ENCODE data around the gene DTX3L. TPM values are rescaled to one million over a fixed set of nuclear protein-coding genes. Genes with fewer than 3 reads are reported as not detected.

DTX3L gene
- total RNA-seq, 1 donor from 2014 or later: 17.3 TPM

GRCh38 chr3:122612696-122613095, 48.6 kb downstream of the DTX3L start:
- no peak for TF ChIP-seq CTCF (conservative IDR thresholded peaks at IDR 0.05)
- no peak overlapping the region for H3K4me3 Mint-ChIP-seq
- no peak overlapping the region for H3K27ac Mint-ChIP-seq
- DNase-seq (ENCODE audit: extremely low spot score, unreplicated experiment): no peak
- H3K27me3 Mint-ChIP-seq: peaks cover 4% of the 10 kb centered on the region
- no peaks in the 10 kb centered on the region for H3K4me1 Mint-ChIP-seq (ENCODE audit: unreplicated experiment)
- H3K36me3 Mint-ChIP-seq: no peaks in the 10 kb centered on the region
- H3K9me3 Mint-ChIP-seq: no peaks in the 10 kb centered on the region

DNA sequence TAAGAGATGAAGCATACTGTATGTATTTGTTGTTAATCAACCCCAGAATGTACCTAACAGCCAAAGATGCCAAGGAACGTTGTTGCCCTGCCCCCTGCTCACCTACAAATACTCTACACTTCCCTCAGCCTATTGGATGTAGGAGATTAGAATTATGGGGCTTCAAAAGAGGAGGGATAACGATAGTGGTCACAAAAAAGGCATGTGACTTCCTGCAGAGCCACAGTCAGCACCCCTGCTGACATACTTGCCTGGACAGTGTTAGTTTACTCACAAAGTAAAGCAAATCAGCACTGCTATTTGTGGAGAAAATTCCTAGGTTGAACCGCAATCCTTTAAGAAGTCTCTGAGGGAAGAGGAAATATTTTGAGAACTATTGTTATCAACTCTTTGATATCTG, 51.2 kb downstream of the DTX3L start:
- no peak overlapping the region for H3K27ac Mint-ChIP-seq

DNA sequence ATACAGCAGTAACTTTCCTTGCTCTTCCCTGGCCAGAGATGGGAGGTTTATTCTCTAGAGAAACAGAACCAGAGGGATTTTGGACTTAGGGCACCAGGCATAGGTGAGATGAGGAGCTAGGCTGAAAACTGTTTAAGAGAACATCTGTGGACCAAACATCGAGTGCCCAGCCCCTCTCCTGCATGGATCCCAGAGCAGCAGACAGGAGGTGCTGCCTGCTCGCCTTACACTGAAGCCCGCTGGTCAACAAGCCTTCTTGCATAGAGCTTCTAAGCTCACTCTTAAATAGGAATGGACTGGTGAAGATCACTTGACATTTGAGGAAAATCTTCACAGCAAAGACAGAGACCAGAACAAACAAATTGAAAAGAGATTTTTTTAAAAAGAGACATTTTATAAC, 54.5 kb downstream of the DTX3L start:
- Mint-ChIP-seq H3K9me3 (no peaks in the 10 kb centered on the region), H3K27me3 (peaks cover 30% of the 10 kb centered on the region), H3K4me1 (ENCODE audit: unreplicated experiment) (no peaks in the 10 kb centered on the region), H3K4me3 (no peak overlapping the region), H3K27ac (no peak overlapping the region), H3K36me3 (no peaks in the 10 kb centered on the region)
- TF ChIP-seq CTCF (conservative IDR thresholded peaks at IDR 0.05): no peak
- no peak for DNase-seq (ENCODE audit: extremely low spot score, unreplicated experiment)

More for the DNA sequence above, 51.2 kb downstream of the DTX3L start:
- TF ChIP-seq CTCF (conservative IDR thresholded peaks at IDR 0.05): no peak
- DNase-seq (ENCODE audit: extremely low spot score, unreplicated experiment): no peak
- Mint-ChIP-seq H3K36me3 (no peaks in the 10 kb centered on the region), H3K27me3 (peaks cover 14% of the 10 kb centered on the region), H3K4me3 (no peak overlapping the region), H3K9me3 (no peaks in the 10 kb centered on the region), H3K4me1 (ENCODE audit: unreplicated experiment) (no peaks in the 10 kb centered on the region)

DNA sequence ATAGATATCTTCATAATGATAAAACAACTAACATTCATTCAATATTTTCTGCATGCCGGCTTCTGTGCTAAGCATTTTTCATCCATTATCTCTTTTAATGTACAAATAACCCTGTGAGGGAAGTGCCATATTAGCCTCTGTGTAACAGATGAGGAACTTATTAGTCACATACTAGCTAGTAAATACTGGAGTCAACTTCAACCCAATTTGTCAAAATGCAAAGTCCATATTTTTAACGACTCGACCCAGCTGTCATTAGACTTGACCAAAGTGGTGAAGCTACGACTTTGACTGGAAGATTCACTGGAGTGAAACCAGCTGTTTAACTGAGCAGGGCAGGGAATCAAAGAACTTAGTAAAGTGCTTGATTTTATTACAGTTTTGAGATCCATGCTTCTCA, 54.9 kb downstream of the DTX3L start:
- Mint-ChIP-seq H3K36me3 (no peaks in the 10 kb centered on the region), H3K9me3 (no peaks in the 10 kb centered on the region), H3K4me1 (ENCODE audit: unreplicated experiment) (no peaks in the 10 kb centered on the region), H3K27me3 (peaks cover 30% of the 10 kb centered on the region), H3K4me3 (no peak overlapping the region), H3K27ac (no peak overlapping the region)
- DNase-seq (ENCODE audit: extremely low spot score, unreplicated experiment): no peak
- TF ChIP-seq CTCF (conservative IDR thresholded peaks at IDR 0.05): no peak

GRCh38 chr3:122620399-122620798, 56.3 kb downstream of the DTX3L start:
- peaks cover 30% of the 10 kb centered on the region for H3K27me3 Mint-ChIP-seq
- H3K4me3 Mint-ChIP-seq: no peak overlapping the region
- H3K36me3 Mint-ChIP-seq: no peaks in the 10 kb centered on the region
- no peaks in the 10 kb centered on the region for H3K4me1 Mint-ChIP-seq (ENCODE audit: unreplicated experiment)
- no peak for DNase-seq (ENCODE audit: extremely low spot score, unreplicated experiment)
- no peaks in the 10 kb centered on the region for H3K9me3 Mint-ChIP-seq
- TF ChIP-seq CTCF (conservative IDR thresholded peaks at IDR 0.05): no peak
- H3K27ac Mint-ChIP-seq: no peak overlapping the region

GRCh38 chr3:122621112-122621511, 57.0 kb downstream of the DTX3L start:
- Mint-ChIP-seq H3K4me3 (no peak overlapping the region), H3K27me3 (peaks cover 30% of the 10 kb centered on the region), H3K36me3 (no peaks in the 10 kb centered on the region), H3K9me3 (no peaks in the 10 kb centered on the region), H3K27ac (no peak overlapping the region), H3K4me1 (ENCODE audit: unreplicated experiment) (no peaks in the 10 kb centered on the region)
- TF ChIP-seq CTCF (conservative IDR thresholded peaks at IDR 0.05): no peak
- DNase-seq (ENCODE audit: extremely low spot score, unreplicated experiment): no peak

Measured in type B pancreatic cell (in vitro differentiated cells).